WTC11 (cell line): ENCODE data around the gene ATF6B. TPM values are rescaled to one million over a fixed set of nuclear protein-coding genes. Genes with fewer than 3 reads are reported as not detected.

ENCODE experiments used
- ATAC-seq: fragments of 200-7000 bp; cut with Tn5 transposase; 2 replicates; pipeline ENCODE4 v1.10.0; 2021; ENCODE audit warnings: mild to moderate bottlenecking, moderate library complexity
- CTCF ChIA-PET: fragments of 300-600 bp; sonication (Branson Sonifier 250); formaldehyde crosslinking; loops from one replicate; lab custom pipeline; 2021; ENCODE audit warnings: antibody characterized with exemption; lab: Charles Lee
- POLR2A ChIA-PET: fragments of 350-600 bp; sonication (Branson Sonifier 250); formaldehyde crosslinking; loops from one replicate; lab custom pipeline; 2021; ENCODE audit warnings: antibody characterized with exemption; lab: Charles Lee
- DNase-seq: peaks from one replicate; pipeline ENCODE4 v3.0.0; 2021; ENCODE audit warnings: low spot score
- H3K27ac Mint-ChIP-seq: 2 replicates; pipeline ENCODE4 v1.8.0; 2021; ENCODE audit warnings: mixed read lengths
- H3K27me3 Mint-ChIP-seq: 2 replicates; pipeline ENCODE4 v1.8.0; 2021; ENCODE audit warnings: low read depth, mild to moderate bottlenecking, moderate library complexity, mixed read lengths
- H3K36me3 Mint-ChIP-seq: 2 replicates; pipeline ENCODE4 v1.8.0; 2021; ENCODE audit warnings: mixed read lengths
- H3K4me1 Mint-ChIP-seq: 2 replicates; pipeline ENCODE4 v1.8.0; 2022; ENCODE audit warnings: mixed read lengths
- H3K4me3 Mint-ChIP-seq: 2 replicates; pipeline ENCODE4 v1.8.0; 2021; ENCODE audit warnings: mild to moderate bottlenecking, moderate library complexity, mixed read lengths
- H3K9me3 Mint-ChIP-seq: 2 replicates; pipeline ENCODE4 v1.8.0; 2021; ENCODE audit warnings: mixed read lengths
- ATF3 ChIP-seq: sonication (generic); formaldehyde crosslinking; conservative IDR thresholded peaks from 2 replicates; pipeline ENCODE4 v1.8.1; 2022; ENCODE audit warnings: mild to moderate bottlenecking, missing genetic modification reagents
- CREM ChIP-seq: sonication (generic); formaldehyde crosslinking; IDR thresholded peaks from 2 replicates; pipeline ENCODE4 v1.8.1; 2022; ENCODE audit warnings: mild to moderate bottlenecking, missing genetic modification reagents, moderate library complexity
- E2F1 ChIP-seq: sonication (generic); formaldehyde crosslinking; IDR thresholded peaks from 2 replicates; pipeline ENCODE4 v1.8.0; 2022; ENCODE audit warnings: mild to moderate bottlenecking, missing genetic modification reagents
- EMX1 ChIP-seq: fragments of 250-450 bp; sonication (Bioruptor Pico); IDR thresholded peaks from 2 replicates; pipeline ENCODE4 v1.8.0; 2021; ENCODE audit warnings: mild to moderate bottlenecking
- ETV6 ChIP-seq: sonication (generic); formaldehyde crosslinking; IDR thresholded peaks from 2 replicates; pipeline ENCODE4 v1.8.1; 2022; ENCODE audit warnings: mild to moderate bottlenecking, missing genetic modification reagents
- JUN ChIP-seq: sonication (generic); formaldehyde crosslinking; IDR thresholded peaks from 2 replicates; pipeline ENCODE4 v1.8.0; 2023; ENCODE audit warnings: mild to moderate bottlenecking, missing genetic modification reagents
- KAT7 ChIP-seq: sonication (generic); formaldehyde crosslinking; IDR thresholded peaks from 2 replicates; pipeline ENCODE4 v1.8.1; 2023; ENCODE audit warnings: missing genetic modification reagents, mild to moderate bottlenecking, borderline replicate concordance
- NR2C2 ChIP-seq: sonication (generic); formaldehyde crosslinking; IDR thresholded peaks from 2 replicates; pipeline ENCODE4 v1.8.0; 2022; ENCODE audit warnings: mild to moderate bottlenecking, missing genetic modification reagents
- PREB ChIP-seq: sonication (generic); formaldehyde crosslinking; IDR thresholded peaks from 2 replicates; pipeline ENCODE4 v1.8.1; 2022; ENCODE audit warnings: mild to moderate bottlenecking, missing genetic modification reagents, moderate library complexity, borderline replicate concordance
- PRRX2 ChIP-seq: fragments of 250-450 bp; sonication (Bioruptor Pico); IDR thresholded peaks from 2 replicates; pipeline ENCODE4 v1.8.0; 2021; ENCODE audit warnings: mild to moderate bottlenecking
- TEAD1 ChIP-seq: sonication (generic); formaldehyde crosslinking; IDR thresholded peaks from 2 replicates; pipeline ENCODE4 v1.8.0; 2022; ENCODE audit warnings: mild to moderate bottlenecking, missing genetic modification reagents
- total RNA-seq: library from RNA; stranded (reverse); gene quantifications from 3 replicates; pipeline ENCODE4 v1.2.3, GENCODE V29; 2021
- TF ChIP-seq, protein P1 (sequence below): sonication (generic); formaldehyde crosslinking; conservative IDR thresholded peaks from 2 replicates; pipeline ENCODE4 v1.8.1; 2023; ENCODE audit warnings: mild to moderate bottlenecking, low read depth, missing genetic modification reagents, moderate library complexity
- TF ChIP-seq, protein P2 (sequence below): fragments of 250-450 bp; sonication (Bioruptor Pico); IDR thresholded peaks from 2 replicates; pipeline ENCODE4 v2.1.2; 2022; ENCODE audit warnings: mild to moderate bottlenecking, moderate library complexity
- TF ChIP-seq, protein P3 (sequence below): sonication (generic); formaldehyde crosslinking; IDR thresholded peaks from 2 replicates; pipeline ENCODE4 v1.8.0; 2022; ENCODE audit warnings: mild to moderate bottlenecking, missing genetic modification reagents

Gene ATF6B
- total RNA-seq, 1 experiment from 2014 or later: 47.5 TPM

DNA sequence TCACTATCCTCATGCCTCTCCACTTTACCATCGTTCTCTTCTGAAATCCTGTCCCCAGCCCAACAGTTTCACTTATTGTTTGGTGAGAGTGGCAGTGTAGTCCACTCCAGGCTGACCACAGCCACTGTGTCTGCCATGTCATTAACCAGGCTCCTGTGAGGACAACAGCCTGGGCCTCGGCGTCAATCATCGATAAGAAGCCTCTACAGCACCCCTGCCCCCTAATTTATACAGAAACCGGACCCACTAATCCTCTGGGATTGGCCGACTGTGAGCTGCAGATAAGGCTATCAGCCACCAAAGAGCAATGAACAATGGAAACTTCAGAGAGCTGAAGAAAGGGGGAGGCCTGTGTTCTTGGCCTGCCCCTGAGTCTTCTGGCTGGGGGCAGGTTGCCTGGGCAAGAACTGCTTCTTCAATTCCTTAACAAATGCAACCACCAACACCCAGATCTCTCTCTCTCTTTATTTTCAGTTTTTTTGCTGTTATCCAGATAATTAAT is 39.8 kb upstream of the ATF6B start (continued):
- TF ChIP-seq E2F1 (CRISPR knock-in tag) (no peak), EMX1 (CRISPR knock-in tag) (no peak), TEAD1 (no peak), PRRX2 (CRISPR knock-in tag) (no peak)
- TF ChIP-seq, protein P1, sequence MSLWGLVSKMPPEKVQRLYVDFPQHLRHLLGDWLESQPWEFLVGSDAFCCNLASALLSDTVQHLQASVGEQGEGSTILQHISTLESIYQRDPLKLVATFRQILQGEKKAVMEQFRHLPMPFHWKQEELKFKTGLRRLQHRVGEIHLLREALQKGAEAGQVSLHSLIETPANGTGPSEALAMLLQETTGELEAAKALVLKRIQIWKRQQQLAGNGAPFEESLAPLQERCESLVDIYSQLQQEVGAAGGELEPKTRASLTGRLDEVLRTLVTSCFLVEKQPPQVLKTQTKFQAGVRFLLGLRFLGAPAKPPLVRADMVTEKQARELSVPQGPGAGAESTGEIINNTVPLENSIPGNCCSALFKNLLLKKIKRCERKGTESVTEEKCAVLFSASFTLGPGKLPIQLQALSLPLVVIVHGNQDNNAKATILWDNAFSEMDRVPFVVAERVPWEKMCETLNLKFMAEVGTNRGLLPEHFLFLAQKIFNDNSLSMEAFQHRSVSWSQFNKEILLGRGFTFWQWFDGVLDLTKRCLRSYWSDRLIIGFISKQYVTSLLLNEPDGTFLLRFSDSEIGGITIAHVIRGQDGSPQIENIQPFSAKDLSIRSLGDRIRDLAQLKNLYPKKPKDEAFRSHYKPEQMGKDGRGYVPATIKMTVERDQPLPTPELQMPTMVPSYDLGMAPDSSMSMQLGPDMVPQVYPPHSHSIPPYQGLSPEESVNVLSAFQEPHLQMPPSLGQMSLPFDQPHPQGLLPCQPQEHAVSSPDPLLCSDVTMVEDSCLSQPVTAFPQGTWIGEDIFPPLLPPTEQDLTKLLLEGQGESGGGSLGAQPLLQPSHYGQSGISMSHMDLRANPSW: no peak
- TF ChIP-seq, protein P2, sequence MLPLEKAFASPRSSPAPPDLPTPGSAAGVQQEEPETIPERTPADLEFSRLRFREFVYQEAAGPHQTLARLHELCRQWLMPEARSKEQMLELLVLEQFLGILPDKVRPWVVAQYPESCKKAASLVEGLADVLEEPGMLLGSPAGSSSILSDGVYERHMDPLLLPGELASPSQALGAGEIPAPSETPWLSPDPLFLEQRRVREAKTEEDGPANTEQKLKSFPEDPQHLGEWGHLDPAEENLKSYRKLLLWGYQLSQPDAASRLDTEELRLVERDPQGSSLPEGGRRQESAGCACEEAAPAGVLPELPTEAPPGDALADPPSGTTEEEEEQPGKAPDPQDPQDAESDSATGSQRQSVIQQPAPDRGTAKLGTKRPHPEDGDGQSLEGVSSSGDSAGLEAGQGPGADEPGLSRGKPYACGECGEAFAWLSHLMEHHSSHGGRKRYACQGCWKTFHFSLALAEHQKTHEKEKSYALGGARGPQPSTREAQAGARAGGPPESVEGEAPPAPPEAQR (CRISPR knock-in tag): no peak
- TF ChIP-seq, protein P3, sequence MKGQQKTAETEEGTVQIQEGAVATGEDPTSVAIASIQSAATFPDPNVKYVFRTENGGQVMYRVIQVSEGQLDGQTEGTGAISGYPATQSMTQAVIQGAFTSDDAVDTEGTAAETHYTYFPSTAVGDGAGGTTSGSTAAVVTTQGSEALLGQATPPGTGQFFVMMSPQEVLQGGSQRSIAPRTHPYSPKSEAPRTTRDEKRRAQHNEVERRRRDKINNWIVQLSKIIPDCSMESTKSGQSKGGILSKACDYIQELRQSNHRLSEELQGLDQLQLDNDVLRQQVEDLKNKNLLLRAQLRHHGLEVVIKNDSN: no peak
- TF ChIP-seq, all 79 proteins: peak for 0

GRCh38 chr6:32167154-32167760 is 39.2 kb upstream of the ATF6B start:
- CTCF ChIA-PET: interaction anchor here (0.5 to 5.1 kb wide), 14 partner anchors 9 to 119 kb away, joined by 3 to 47 read pairs (median 7); partner anchors contain the start of genes AGPAT1, ATF6B, FKBPL and GPSM3
- peaks cover 11% of the 10 kb centered on the region for H3K4me1 Mint-ChIP-seq
- no peaks in the 10 kb centered on the region for H3K9me3 Mint-ChIP-seq
- peaks cover 41% of the 10 kb centered on the region for H3K36me3 Mint-ChIP-seq
- POLR2A ChIA-PET: interaction anchor here (1.0 to 3.1 kb wide), 2 partner anchors 10 to 28 kb away, joined by 3 to 15 read pairs; no protein-coding TSS in a partner anchor
- H3K4me3 Mint-ChIP-seq: no peak overlapping the region
- DNase-seq (no peak), ATAC-seq (peak; percentile 8)
- no peak for TF ChIP-seq PREB (CRISPR knock-in tag)
- TF ChIP-seq NR2C2: no peak
- TF ChIP-seq, protein P3: no peak
- no peak for TF ChIP-seq JUN (CRISPR knock-in tag)
- TF ChIP-seq ATF3 (CRISPR knock-in tag): no peak
- H3K27me3 Mint-ChIP-seq: no peaks in the 10 kb centered on the region
- peak overlapping the region; percentile 63 for H3K27ac Mint-ChIP-seq

GRCh38 chr6:32166411-32167061 is 38.5 kb upstream of the ATF6B start:
- H3K4me1 Mint-ChIP-seq: peaks cover 11% of the 10 kb centered on the region
- H3K9me3 Mint-ChIP-seq: no peaks in the 10 kb centered on the region
- peak; percentile 34; the same call in 1 of the 2 replicates for TF ChIP-seq KAT7 (CRISPR knock-in tag)
- TF ChIP-seq ETV6 (CRISPR knock-in tag): 0 out of 2 replicates have a peak, but pooled peaks have one; percentile 66
- no peak for TF ChIP-seq CREM (CRISPR knock-in tag)
- TF ChIP-seq, protein P3: 0 out of 2 replicates have a peak, but pooled peaks have one; percentile 29
- no peak overlapping the region for H3K27ac Mint-ChIP-seq
- ChIA-PET POLR2A (interaction anchor here (1.0 to 3.1 kb wide), 2 partner anchors 10 to 29 kb away, joined by 3 to 15 read pairs; no protein-coding TSS in a partner anchor), CTCF (interaction anchor here (0.5 to 5.1 kb wide), 14 partner anchors 8 to 118 kb away, joined by 3 to 47 read pairs (median 7); partner anchors contain the start of genes AGPAT1, ATF6B, FKBPL and GPSM3)
- peaks cover 44% of the 10 kb centered on the region for H3K36me3 Mint-ChIP-seq
- ATAC-seq (peak; percentile 93), DNase-seq (peak; percentile 88)
- no peak overlapping the region for H3K4me3 Mint-ChIP-seq
- H3K27me3 Mint-ChIP-seq: no peaks in the 10 kb centered on the region
